ENCODE measurements around the gene HACD3. TPM values are rescaled to one million over a fixed set of nuclear protein-coding genes. Genes with fewer than 3 reads are reported as not detected.
A peak's percentile ranks its signal among the peaks of the same experiment; 100 is the strongest.

HACD3 gene
- total and polyA plus RNA-seq, 2 of the 13 experiments (the other 11 are each of a cell fraction or from before 2014, with no cell fraction given), result 73.6 to 161 TPM

GRCh38 chr15:65518633-65519285, 11.5 kb upstream of the HACD3 start:
- FAIRE-seq, result no peak
- H3K4me2 ChIP-seq (ENCODE audit: low read depth, low read length), result 0 out of 2 replicates have a peak overlapping the region, but pooled peaks have one; percentile 77
- no peak for ATAC-seq
- no peaks in the 10 kb centered on the region; a peak in 2 of 5 replicates for H3K27me3 ChIP-seq (ENCODE audit: control insufficient read depth in 1 of 2, insufficient read depth in 2 of 2, low read length in 2 of 2)
- H4K20me1 ChIP-seq (ENCODE audit: insufficient read depth, low read length), result no peaks in the 10 kb centered on the region
- DNase-seq (ENCODE audit: low spot score), result no peak
- H3K9ac ChIP-seq (ENCODE audit: insufficient read depth, low read depth, low read length), result no peak overlapping the region
- POLR2A ChIA-PET, result no interaction called here
- H2AFZ ChIP-seq (ENCODE audit: low read length), result no peak overlapping the region
- TF ChIP-seq NR0B2 (CRISPR knock-in tag; IDR thresholded peaks at IDR 0.05) (no peak), ZNF678 (CRISPR knock-in tag; IDR thresholded peaks at IDR 0.05) (no peak), ARID5B (CRISPR knock-in tag; IDR thresholded peaks at IDR 0.05) (no peak), TEF (CRISPR knock-in tag; IDR thresholded peaks at IDR 0.05) (no peak), SMARCE1 (IDR thresholded peaks at IDR 0.05; ENCODE audit: borderline replicate concordance) (no peak), KDM4B (CRISPR knock-in tag; IDR thresholded peaks at IDR 0.05) (no peak), PRMT3 (CRISPR knock-in tag; IDR thresholded peaks at IDR 0.05; ENCODE audit: borderline replicate concordance, low read depth) (no peak), ZNF160 (CRISPR knock-in tag; IDR thresholded peaks at IDR 0.05) (no peak), ZNF609 (CRISPR knock-in tag; IDR thresholded peaks at IDR 0.05; ENCODE audit: borderline replicate concordance) (no peak), ZSCAN22 (CRISPR knock-in tag; IDR thresholded peaks at IDR 0.05) (no peak), FOXP1 (IDR thresholded peaks at IDR 0.05) (no peak), FOXP1 (CRISPR knock-in tag; IDR thresholded peaks at IDR 0.05) (no peak)
- H3K4me3 ChIP-seq (replicated peaks in 1 of 3; ENCODE audit: insufficient read depth in 1 of 3, low read depth in 2 of 3, low read length in 3 of 3), result no peak overlapping the region; a peak in 1 of 6 replicates
- H3K4me1 ChIP-seq (ENCODE audit: insufficient read depth, low read length), result peaks cover 45% of the 10 kb centered on the region
- no TSS peak for BruUV-seq (replicated peaks)
- in situ Hi-C loops (cut with HindIII; ENCODE audit: extremely low pct_ligation_motif_present, low pct_unique_long_range_greater_than_20kb), result no loop called here
- WGBS (ENCODE audit: low lambda C conversion rate), result 67% methylated on average over 4 of the region's 4 CpGs
- intact Hi-C loops (cut with micrococcal nuclease; ENCODE audit: unreplicated experiment), result no loop called here
- 0 out of 5 replicates have a peak, but pooled peaks cover 0 to 4% of the 10 kb centered on the region in 2 experiments for H3K36me3 ChIP-seq (replicated peaks in 1 of 2; ENCODE audit: control insufficient read depth in 1 of 2, insufficient read depth in 2 of 2, low read length in 2 of 2)
- H3K79me2 ChIP-seq (ENCODE audit: insufficient read depth, low read length), result peaks cover 22% of the 10 kb centered on the region
- H3K27ac ChIP-seq (ENCODE audit: extremely low read length, insufficient read depth, low read length), result no peak overlapping the region
- CTCF ChIA-PET (ENCODE audit: low intra/inter-chr PET ratio, low total read pairs), result interaction anchor here (1.9 kb wide), 1 partner anchor 13 kb away, joined by 11 read pairs; no protein-coding TSS in a partner anchor
- H3K9me3 ChIP-seq (ENCODE audit: low read length), result no peaks in the 10 kb centered on the region

All from HepG2 (cell line).